Stimulated activated CD4-positive, alpha-beta T cell treated with anti-CD3 and anti-CD28 coated beads, TNF-alpha, amount 100 ng/mL, for 4 hours (primary cell): ENCODE data around the gene FKBP8.
"Not testable (repeated sequence)": the region's sequence is repeated elsewhere in the genome, so short reads cannot be mapped to it uniquely, and the experiment has no call there.

Experiments used
- DNase-seq, 3 experiments: peaks; one replicate each; pipeline ENCODE4 v3.0.0-alpha.2; 2020; ENCODE audit warnings: low read depth in 3 of 3

Gene FKBP8

DNA sequence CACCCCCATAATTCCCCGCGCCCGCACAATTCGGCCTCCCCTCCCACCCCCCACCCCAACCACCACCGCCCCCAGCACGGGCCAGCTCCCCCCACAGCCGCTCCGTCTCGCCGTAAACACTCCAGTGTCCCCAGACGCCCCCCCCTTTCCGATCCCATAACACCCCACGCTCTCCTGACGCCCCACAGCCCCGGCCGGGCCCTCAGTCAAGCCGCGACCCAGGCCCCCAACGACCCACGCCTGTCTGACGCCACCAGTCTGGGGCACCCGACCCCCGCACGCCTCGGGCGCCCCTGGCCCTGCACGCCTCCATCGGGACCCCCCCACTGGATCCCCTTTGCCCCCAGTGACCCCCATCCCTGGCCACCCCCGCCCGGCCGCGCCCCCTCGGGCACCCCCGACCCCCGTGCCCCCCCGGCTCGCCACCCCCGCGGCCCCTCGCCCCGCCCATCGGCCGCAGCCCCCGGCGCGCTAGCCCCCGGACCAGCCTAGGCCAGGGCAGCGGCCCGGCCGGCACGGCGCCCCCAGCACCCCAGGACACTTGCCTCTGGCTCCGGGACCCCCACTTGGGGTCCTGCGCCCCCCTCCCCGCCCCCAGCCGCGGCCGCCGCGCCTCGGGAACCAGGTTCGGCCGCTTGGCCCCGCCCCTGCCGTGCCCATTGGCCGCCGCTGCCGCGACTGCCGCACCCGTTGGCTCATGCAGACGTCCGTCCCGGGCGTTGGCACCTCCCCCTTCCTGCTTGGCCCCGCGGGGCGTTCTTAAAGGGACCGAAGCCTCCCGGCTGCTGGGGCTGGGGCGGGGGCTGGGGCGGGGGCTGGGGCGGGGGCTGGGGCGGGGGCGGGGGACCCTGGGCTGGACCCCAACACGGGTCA, at the start of gene FKBP8:
Gene FKBP8, minus strand, starts transcription at position 633 of the 873 bp plus-strand sequence. CDS start 1,603 bp downstream, outside the sequence.
- DNase-seq, result peak; percentile 89 to 96 (median 92)

DNA sequence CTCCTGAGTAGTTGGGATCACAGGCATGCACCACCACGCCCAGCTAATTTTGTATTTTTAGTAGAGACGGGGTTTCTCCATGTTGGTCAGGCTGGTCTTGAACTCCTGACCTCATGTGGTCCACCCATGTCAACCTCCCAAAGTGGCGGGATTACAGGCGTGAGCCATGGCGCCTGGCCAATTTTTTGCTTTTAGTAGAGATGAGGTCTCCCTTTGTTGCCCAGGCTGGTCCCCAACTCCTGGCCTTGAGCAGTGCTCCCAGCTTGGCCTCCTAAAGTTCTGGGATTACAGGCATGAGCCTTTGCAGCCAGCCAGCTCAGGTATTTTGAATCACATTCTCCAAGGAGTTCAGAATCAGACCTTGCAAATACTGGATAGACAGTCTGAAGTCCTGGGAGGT, 49.4 kb upstream of the FKBP8 start:
- not testable (repeated sequence) for DNase-seq

DNA sequence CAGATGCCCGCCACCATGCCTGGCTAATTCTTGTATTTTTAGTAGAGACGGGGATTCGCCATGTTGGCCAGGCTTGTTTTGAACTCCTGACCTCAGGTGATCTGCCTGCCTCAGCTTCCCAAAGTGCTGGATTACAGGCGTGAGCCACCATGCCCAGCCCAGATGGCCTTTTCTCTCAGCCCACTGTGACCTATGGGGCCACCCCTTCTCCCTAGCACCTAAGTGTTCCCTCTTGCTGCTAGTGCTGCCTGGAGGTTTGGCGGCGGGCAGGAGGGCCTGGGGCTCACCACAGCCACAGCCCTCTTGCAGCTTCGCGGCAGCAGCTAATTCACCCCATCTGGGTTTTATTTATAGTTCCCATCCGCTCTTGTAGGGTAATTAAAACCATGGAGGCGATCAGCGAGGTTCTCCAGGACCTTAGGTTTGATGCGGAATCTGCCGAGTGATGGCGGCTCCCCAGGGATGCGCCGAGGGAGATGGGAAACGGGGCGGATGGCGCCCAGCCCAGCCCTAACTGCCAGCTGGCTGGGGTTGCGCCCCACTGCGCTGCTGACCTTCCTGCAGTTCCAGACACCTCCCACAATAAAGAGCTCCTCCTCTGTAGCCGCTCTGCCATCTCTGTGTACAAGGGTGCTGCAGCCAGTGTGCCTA, 48.5 kb upstream of the FKBP8 start:
- no peak for DNase-seq

DNA sequence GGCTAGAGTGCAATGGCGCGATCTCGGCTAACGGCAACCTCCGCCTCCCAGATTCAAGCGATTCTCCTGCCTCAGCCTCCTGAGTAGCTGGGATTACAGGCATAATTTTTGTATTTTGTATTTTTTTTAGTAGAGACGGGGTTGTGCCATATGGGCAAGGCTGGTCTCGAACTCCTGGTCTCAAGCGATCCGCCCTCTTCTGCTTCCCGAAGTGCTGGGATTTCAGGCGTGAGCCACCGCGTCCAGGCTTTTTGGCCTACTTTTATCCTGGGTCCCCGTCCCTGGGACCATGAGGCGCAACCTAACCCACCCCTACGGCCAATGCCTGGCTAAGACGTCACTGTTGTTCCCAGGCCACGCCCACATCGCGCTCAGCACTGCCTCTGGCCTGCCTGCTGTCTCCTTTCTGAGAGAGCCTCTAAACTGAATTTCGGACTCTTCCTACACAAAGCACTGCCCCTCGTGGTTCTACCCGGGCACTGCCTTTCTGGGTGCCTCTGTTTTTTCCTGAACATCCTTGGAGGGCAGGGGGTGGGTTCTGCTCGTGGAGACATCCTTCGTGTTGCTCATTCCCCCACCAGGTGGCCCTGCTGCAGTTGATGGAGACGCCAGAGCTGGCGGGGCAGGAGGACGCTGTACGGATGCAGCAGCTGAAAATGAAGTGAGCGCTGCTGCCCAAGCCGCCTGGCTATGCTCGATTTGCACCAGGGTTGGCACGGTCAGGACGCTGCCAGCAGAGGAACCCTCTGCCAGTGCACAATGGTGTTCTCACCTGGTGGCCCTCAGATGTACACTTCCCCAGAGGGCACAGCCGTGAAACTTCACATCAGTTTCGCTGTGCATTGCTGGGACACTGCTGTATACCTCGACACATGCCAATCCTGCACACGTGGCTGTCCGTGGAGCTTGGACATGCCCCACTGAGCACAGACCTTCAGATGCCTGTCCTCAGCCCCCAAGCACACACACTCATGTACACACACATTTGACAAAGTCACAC, 47.2 kb upstream of the FKBP8 start:
- DNase-seq, result no peak

DNA sequence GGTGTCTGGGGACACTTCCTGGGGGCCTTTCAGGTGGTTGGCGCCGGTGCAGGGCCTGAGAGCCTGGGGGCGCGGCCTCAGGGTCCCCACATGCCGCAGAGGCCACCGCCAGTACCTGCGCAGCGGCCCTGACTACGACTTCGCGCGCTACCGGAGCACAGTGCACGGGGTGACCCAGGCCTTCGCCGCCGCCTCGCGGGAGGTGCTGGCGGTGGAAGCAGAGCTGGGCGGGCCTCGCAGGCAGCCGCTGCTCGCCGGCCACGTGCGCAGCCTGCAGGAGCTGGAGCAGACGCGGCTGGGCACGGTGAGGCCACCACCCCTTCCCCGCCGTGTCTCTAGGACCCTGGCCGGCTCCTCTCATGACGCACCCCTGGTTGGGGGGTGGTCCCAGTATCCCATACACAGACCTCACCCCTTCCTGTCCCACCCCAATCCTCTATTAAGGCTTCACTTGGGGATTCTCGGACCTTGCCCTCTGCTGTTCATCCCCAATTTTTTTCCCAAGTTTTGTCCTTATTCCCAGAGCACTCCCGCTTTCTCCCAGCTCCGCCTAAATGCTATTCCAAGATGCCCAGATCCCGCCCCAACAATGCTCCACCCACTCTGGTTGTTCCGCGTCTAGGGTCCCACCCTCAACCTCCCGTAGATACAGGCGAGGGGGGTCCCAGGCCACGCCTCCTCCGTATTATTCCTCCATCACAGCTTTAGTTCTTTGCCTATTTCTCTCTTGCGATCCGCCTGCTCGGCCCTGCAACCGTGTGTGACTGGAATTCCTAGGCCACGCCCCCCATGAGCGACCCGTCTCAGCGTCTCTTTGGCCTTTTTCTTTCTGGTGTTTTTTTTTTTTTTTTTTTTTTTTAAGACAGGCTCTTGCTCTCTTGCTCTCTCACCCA, 46.3 kb upstream of the FKBP8 start:
- peak in 1 of 3 experiments; percentile 37 for DNase-seq

DNA sequence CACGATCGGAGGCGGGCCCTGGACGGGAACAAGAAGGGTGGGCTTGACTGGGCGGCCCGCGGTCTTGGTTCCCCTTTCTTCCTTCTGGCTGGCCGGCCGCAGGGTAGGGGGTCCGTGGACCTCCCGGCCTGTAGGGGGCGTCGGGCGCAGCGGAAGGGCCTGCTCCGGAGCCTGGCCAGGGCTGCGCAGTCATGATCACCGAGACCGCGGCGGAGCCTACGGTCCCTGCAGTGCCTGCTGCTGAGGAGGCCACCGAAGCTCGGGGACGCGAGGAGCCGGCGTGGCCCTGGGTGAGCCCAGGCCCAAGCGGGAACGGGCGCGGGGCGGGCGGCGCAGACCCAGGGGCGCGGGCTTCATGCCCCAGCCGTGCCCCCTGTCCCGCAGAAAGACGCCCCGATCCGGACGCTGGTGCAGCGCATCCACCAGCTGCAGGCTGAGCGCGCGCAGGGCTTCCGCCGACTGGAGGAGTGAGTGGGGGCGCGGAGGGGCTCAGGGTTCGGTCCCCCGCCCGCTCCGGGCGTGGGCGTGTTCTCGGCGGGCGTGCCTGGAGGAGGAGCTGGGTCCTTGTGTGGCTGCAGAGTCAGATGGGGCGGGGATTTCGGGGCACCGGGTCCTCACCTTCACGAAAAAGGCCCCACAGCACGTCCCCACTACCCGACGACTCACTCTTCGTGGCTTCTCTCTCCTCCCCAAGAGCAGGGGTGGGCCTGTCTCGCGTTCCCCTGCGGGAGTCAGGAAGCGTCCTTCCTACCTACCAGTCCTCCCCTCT, 45.4 kb upstream of the FKBP8 start, which contains the start of gene REX1BD:
Gene REX1BD, plus strand, starts transcription at position 188 of the 769 bp plus-strand sequence. Its CDS starts 4 bp downstream, at position 192.
- DNase-seq, result peak; percentile 85 to 88 (median 87)

DNA sequence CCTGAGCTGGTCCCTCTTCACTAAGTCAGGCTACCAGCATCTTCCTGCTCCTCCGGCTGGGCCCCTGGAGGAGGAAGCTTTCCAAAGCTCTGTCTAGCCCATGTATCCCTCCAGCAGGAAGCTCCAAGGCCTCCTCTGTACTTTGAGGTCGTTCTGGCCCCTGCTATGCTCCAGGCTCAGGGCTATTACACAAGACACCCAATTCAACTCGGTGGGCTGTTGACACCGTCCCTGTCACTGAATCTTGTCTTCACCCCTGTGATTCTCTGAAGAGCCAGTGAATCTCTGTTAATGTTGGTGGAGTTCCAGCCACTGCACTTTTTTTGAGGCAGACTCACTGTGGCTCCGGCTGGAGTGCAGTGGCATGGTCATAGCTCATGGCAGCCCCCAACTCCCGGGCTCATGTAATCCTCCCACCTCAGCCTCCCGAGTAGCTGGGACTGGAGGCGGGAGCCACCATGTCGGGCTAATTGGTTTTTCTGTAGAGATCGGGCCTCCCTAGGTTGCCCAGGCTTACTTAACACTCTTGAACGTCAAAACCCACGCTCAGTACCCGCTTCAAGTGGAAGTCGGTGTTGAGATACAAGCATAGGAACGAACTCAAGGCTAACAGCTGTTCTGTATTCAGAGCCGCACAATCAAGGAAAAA, 44.7 kb upstream of the FKBP8 start:
- DNase-seq, result no peak

DNA sequence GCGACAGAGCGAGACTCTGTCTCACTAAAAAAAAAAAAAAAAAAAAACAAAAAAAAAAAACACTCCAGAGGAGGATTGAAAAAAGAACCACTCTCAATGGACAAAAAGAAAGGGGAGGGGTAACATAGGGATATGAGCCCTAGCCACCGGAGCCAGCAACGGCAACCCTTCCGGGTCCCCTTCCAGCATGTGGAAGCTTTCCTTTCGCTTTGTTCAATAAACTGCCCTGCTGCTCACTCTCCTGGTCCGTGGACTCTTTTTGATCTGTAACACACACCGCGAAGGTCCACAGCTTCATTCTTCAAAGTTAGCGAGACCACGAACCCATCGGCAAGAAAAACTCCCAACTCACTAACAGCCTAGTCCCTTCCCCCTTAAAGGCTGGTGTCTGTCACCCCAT, 44.2 kb upstream of the FKBP8 start:
- no peak for DNase-seq

DNA sequence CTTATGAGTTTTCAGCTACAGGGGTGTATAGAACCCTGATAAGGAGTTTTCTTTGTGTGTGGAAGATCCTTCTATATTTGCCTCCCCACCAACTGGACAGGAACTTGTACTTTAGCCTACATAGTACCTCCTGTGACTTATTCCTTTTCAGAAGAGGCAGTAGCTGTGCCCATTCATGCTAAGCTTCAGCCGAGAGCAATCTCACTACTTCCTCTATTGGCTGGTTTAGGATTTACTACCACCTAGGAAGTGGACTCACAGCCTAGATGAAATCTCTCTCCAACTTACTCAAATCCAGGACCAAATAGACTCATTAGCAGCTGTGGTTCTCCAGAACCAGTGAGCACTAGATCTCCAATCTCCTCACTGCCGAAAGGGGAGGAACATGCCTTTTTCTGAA, 42.9 kb upstream of the FKBP8 start:
- DNase-seq, result no peak

DNA sequence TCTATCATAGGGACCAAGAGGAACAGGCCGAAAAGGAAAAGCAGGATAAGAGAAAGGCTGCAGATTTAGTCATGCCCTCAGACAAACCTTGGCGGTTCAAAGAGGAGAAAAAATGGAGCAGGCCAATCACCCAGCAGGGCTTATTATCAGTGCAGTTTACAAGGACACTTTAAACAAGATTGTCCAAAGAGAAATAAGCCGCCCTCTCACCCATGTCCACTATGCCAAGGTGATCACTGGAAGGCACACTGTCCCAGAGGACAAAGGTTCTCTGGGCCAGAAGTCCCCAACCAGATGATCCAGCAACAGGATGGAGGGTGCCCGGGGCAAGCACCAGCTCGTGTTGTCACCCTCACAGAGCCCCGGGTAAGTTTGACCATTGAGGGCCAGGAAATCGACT, 36.9 kb upstream of the FKBP8 start:
- no peak for DNase-seq

DNA sequence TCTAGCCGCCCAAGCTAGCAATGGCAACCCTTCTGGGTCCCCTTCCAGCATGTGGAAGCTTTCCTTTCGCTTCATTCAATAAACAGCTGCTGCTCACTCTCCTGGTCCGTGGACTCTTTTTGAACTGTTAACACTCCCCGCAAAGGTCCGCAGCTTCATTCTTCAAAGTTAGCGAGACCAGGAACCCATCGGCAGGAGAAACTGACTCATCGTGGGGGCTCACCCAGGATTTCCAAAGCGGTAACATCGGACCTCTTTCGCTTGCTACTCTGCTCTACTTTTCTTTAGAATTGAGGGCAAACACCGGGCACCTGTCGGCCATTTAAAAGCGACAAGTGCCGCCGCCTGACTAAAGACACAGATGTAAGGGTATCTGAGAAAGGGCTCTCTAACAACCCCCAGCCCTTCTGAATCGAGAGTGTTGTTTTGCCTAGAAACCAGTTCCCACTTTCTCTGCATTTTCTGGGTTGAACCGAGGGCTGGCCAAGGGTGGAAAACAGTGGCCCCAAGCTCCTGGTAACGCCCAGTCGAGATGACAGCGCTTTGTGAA, 34.1 kb upstream of the FKBP8 start:
- no peak for DNase-seq

DNA sequence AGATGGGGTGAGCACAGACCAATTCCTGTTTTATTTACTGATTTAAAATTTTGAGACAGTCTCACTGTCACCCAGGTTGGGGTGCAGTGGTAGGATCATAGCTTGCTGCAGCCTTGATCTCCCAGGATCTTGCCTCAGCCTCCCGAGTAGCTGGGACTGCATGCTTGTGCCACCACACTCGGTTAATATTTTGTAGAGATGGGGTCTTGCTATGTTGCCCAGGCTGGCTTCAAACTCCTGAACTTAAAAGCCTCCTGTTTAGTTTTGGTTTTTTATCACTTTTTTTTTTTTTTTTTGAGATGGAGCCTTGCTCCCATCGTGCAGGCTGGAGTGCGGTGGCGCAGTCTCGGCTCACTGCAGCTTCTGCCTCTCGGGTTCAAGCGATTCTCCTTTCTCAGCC, 33.0 kb upstream of the FKBP8 start:
- DNase-seq, result no peak

DNA sequence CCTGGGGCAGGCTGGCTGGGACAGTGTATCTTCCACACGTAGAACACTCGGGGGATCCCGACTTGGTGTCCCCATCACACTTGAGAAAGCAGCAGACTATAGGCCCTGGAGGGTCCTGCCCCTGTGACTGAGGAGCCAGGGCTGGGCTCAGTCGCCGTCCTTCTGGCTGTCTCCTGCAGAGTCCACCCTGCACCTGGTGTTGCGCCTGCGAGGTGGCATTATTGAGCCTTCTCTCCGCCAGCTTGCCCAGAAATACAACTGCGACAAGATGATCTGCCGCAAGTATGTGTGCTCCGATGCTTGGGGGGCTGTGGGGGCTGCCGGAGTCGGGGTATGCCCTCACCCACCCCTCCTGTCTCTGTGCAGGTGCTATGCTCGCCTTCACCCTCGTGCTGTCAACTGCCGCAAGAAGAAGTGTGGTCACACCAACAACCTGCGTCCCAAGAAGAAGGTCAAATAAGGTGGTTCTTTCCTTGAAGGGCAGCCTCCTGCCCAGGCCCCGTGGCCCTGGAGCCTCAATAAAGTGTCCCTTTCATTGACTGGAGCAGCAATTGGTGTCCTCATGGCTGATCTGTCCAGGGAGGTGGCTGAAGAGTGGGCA, 31.4 kb upstream of the FKBP8 start:
- no peak for DNase-seq

DNA sequence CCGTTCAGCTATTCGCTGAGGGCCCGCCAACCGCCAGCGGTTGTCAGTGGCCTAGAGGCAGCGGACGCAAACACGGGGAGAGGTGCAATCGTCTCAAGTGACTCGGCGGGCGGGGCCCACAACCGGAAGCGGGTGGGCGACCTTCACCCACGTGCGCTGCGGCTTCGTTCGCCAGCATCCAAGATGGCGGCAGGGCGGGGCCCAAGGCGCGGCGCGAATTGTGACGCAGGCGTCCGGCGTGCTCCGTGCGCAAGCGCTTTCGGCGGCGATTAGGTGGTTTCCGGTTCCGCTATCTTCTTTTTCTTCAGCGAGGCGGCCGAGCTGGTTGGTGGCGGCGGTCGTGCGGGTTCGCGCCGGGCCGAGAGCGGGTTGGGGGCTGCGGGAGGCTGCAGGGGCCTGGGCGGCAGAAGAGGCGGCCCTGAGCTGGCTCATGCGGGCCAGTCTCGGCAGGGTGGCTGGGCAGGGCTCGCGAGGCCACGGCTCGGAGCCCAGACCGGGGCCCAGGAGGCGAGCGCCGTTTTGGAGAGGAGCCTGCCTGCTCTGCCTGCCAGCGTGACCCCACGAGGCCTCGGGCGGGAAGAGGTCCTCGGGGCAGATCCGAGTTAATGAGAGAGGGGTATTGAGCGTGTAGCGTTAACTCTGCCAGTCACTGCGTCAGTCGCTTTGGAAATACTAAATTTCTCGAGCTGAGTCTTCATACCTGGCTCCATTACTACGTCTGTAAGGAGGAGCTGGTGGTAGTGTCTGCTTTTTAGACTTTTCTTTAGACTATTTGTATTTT, 28.4 kb upstream of the FKBP8 start, which contains the start of gene UBA52:
Gene UBA52, plus strand, starts transcription at position 294 of the 781 bp plus-strand sequence. CDS start 1,444 bp downstream, outside the sequence.
- peak; percentile 98 for DNase-seq

DNA sequence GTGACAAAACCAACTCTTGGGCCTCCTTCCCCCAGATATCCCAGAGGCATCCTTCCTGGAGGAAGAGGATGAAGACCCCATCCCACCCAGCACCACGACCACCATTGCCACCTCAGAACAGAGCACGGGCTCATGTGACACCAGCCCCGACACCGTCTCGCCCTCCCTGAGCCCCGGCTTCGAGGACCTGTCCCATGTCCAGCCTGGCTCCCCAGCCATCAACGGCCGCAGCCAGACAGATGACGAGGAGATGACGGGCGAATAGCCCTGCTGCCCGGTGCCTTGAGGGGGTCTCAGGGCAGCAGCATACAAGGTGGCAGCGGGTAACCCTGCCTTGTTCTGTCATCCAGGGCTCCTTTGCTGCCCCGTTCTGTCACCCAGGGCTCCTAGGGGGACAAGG, 25.0 kb upstream of the FKBP8 start:
- DNase-seq, result no peak

DNA sequence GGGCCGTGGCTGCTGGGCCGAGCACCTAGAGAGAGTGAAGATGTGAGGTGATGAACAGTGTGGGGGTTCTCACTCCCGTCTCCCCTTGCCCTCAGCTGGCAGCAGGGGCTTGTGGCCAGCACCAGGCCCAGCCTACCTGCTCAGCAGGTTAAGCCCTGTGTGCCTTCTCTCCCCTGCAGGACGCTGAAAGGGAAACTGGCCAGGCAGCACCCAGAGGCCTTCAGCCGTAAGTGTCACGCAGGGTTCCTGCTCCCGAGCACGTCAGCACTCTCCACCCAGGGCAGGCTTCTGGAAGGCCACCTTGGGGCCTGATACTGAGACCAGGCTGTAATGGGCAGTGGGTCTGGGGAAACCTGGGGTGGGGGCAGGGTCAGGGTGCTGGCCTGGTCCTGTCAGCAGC, 23.6 kb upstream of the FKBP8 start:
- no peak for DNase-seq

DNA sequence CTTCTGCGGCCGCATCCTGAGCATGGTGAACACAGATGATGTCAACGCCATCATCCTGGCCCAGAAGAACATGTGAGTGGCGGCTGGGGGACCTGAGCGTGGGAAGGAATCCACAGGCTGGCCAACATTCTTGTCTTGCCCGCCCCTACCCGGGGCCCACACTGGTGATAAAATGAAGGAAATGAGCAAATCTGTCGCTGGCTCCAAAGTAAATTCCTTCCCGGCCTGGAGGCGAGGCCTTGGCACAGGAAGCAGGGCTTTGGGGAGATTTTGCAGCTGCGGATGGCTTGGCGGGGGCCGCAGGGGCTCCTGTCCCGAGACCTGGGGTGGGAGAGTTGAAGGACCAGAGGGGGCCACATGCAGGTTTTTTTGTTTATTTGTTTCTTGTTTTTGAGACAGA, 18.7 kb upstream of the FKBP8 start:
- no peak for DNase-seq

DNA sequence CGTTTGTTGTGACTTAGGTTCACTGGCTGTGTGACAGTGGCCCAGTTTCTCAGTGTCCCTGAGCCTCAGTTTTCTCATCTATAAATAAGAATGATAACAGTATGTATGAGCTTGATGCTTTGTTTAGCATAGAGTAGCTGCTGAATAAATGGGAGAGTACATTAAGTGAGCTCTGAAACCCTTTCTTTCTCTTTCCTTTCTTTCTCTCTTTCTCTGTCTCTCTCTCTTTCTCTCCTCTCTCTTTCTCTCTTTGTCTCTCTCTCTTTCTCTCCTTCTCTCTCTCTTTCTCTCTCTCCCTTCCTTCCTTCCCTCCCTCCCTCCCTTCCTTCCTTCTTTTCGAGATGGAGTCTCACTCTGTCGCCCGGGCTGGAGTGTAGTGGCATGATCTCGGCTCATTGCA, 16.3 kb upstream of the FKBP8 start:
- DNase-seq, result no peak
